ENCODE data around the gene LZTR1.

The LZTR1 gene

GRCh38 chr22:20972933-20973577 lies 9.0 kb upstream of the LZTR1 start:
- no peak for DNase-seq (ENCODE audit: extremely low spot score)
- POLR2A ChIA-PET, result no interaction called here
- CTCF ChIA-PET, result interaction anchor here (1.0 to 2.4 kb wide), 5 partner anchors 9 to 30 kb away, joined by 3 to 11 read pairs (median 4); partner anchors contain the start of gene LZTR1
- TF ChIP-seq, protein P1, sequence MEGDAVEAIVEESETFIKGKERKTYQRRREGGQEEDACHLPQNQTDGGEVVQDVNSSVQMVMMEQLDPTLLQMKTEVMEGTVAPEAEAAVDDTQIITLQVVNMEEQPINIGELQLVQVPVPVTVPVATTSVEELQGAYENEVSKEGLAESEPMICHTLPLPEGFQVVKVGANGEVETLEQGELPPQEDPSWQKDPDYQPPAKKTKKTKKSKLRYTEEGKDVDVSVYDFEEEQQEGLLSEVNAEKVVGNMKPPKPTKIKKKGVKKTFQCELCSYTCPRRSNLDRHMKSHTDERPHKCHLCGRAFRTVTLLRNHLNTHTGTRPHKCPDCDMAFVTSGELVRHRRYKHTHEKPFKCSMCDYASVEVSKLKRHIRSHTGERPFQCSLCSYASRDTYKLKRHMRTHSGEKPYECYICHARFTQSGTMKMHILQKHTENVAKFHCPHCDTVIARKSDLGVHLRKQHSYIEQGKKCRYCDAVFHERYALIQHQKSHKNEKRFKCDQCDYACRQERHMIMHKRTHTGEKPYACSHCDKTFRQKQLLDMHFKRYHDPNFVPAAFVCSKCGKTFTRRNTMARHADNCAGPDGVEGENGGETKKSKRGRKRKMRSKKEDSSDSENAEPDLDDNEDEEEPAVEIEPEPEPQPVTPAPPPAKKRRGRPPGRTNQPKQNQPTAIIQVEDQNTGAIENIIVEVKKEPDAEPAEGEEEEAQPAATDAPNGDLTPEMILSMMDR (IDR thresholded peaks at IDR 0.05; ENCODE audit: control extremely low read depth, extremely low read depth, low read depth, missing control alignments), result no peak

GRCh38 chr22:20973634-20974286 lies 8.3 kb upstream of the LZTR1 start:
- TF ChIP-seq, protein P1 (IDR thresholded peaks at IDR 0.05; ENCODE audit: control extremely low read depth, extremely low read depth, low read depth, missing control alignments), result no peak
- ChIA-PET CTCF (interaction anchor here (1.0 to 2.4 kb wide), 2 partner anchors 9 to 16 kb away, joined by 3 to 11 read pairs; partner anchors contain the start of gene LZTR1), POLR2A (no interaction called here)
- no peak for DNase-seq (ENCODE audit: extremely low spot score)

DNA sequence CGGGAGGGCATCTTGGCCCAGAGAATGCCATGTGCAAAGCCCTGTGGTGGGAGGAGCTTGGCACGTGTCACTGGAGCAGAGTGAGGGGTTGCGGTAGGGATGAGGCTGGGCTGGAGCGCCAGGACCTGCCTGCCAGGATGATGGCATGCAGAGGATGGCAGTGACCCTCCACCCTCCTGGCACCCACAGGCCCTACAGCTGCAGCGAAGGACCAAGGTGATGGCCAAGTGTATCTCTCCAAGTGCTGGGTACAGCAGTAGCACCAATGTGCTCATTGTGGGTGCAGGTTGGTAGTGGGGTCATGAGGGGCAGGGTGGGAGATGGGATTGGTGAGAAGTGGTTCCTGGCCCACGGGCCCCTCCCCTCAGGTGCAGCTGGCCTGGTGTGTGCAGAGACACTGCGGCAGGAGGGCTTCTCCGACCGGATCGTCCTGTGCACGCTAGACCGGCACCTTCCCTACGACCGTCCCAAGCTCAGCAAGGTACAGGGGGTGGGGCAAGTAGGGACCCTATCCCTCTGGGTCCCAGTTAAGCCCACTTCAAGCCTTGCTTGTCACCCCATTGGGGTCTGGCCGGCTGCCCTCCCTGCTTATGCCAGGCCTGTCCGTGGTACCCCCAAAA lies 7.7 kb upstream of the LZTR1 start:
- TF ChIP-seq, protein P1 (IDR thresholded peaks at IDR 0.05; ENCODE audit: control extremely low read depth, extremely low read depth, low read depth, missing control alignments), result no peak
- POLR2A ChIA-PET, result no interaction called here
- DNase-seq (ENCODE audit: extremely low spot score), result no peak
- CTCF ChIA-PET, result interaction anchor here (1.0 to 3.0 kb wide), 2 partner anchors 12 to 16 kb away, joined by 3 to 14 read pairs; no protein-coding TSS in a partner anchor

DNA sequence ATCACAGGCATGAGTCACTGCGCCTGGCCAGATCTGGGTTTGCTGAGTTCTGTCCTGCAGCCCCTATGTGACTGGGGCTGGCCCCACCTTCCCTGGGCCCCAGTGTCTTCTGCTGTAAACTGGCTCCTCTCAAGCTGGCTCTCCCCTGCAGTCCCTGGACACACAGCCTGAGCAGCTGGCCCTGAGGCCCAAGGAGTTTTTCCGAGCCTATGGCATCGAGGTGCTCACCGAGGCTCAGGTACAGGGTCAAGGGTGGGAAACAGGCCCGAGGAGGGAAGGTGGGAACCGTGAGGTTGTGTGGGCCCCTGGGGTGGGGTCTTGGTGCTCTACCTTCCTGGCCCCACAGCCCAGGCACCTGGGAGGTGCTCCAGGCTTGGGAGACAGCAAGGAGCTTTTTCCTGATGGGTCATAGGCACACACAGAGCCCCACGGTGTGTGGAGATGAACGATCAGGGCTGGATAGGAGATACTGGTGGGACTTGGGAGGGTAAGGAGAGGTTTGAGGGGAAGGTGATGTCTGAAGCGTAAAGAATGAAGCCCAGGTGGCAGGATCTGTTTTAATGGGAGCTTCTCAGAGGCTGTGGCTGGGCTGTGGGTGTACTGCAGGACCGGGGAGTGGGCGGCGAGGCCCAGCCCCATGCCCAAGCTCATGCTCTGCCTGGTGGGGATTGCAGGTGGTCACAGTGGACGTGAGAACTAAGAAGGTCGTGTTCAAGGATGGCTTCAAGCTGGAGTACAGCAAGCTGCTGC lies 6.4 kb upstream of the LZTR1 start:
- POLR2A ChIA-PET, result no interaction called here
- CTCF ChIA-PET, result interaction anchor here (3.0 kb wide), 1 partner anchor 14 kb away, joined by 14 read pairs; no protein-coding TSS in a partner anchor

DNA sequence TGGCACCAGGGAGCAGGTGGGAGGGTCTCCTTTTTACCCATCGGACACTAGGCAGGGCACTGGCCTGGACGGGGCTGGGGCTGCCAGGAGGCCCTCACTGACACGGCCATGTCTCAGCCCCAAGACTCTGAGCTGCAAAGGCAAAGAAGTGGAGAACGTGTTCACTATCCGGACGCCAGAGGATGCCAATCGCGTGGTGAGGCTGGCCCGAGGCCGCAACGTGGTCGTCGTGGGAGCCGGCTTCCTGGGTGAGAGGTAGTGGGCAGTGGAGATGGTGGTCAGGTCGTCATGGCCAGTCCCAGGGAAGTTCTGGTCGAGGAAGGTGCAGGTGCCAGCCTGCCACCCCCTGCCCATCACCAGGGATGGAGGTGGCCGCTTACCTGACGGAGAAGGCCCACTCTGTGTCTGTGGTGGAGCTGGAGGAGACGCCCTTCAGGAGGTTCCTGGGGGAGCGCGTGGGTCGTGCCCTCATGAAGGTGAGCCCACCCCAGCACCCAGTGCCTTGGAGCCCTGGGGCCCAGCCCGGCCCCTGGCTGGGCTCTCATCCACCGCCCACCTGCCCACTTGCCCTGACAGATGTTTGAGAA lies 5.7 kb upstream of the LZTR1 start:
- ChIA-PET POLR2A (no interaction called here), CTCF (interaction anchor here (3.0 kb wide), 1 partner anchor 14 kb away, joined by 14 read pairs; no protein-coding TSS in a partner anchor)
- TF ChIP-seq, protein P1 (IDR thresholded peaks at IDR 0.05; ENCODE audit: control extremely low read depth, extremely low read depth, low read depth, missing control alignments), result no peak
- no peak for DNase-seq (ENCODE audit: extremely low spot score)

More for the DNA sequence above, 6.4 kb upstream of the LZTR1 start:
- no peak for DNase-seq (ENCODE audit: extremely low spot score)
- TF ChIP-seq, protein P1 (IDR thresholded peaks at IDR 0.05; ENCODE audit: control extremely low read depth, extremely low read depth, low read depth, missing control alignments), result no peak

All from GM10248 (cell line).